ENCODE measurements around the gene SLC15A4. TPM values are rescaled to one million over a fixed set of nuclear protein-coding genes. Genes with fewer than 3 reads are reported as not detected.

Gene SLC15A4
- total RNA-seq, 1 donor = 52.5 TPM

DNA sequence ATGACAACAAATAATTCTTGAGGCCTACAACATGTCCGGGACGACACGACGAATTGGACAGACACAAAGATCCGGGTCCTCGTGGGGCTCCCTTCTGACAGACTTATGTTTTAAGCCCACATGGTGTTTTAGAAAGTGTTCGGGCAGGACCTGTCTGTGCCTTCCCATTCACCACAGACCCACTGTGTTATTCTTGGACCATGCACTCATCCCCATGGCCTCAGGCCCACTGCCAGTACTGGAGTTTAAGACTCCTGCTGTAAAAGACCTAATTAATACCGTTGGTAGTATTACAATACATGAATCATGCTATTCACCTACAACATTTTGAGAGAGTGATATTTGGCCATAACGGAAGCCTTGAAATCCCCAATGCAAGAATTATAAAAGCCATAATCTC, 20.0 kb downstream of the SLC15A4 start:
- DNase-seq (ENCODE audit: insufficient read length, low spot score, missing footprints) = no peak
- Histone ChIP-seq H3K4me1 (ENCODE audit: insufficient read depth, low read length) (peaks cover 14% of the 10 kb centered on the region), H3K27me3 (ENCODE audit: insufficient read depth, low read length) (no peaks in the 10 kb centered on the region), H3K79me2 (ENCODE audit: insufficient read depth, low read length) (peaks cover 48% of the 10 kb centered on the region), H3K4me3 (ENCODE audit: insufficient read depth, low read length) (no peak overlapping the region), H3K27ac (ENCODE audit: low read depth, low read length) (no peak overlapping the region), H3K4me2 (ENCODE audit: insufficient read depth, low read length) (no peak overlapping the region), H3K36me3 (ENCODE audit: insufficient read depth, low read length) (peaks cover 34% of the 10 kb centered on the region), H3K9me3 (ENCODE audit: low read depth, low read length) (no peaks in the 10 kb centered on the region), H4K20me1 (ENCODE audit: insufficient read depth, low read length) (peaks cover 16% of the 10 kb centered on the region), H2AFZ (ENCODE audit: low read length) (no peak overlapping the region)
- TF ChIP-seq, protein P1, sequence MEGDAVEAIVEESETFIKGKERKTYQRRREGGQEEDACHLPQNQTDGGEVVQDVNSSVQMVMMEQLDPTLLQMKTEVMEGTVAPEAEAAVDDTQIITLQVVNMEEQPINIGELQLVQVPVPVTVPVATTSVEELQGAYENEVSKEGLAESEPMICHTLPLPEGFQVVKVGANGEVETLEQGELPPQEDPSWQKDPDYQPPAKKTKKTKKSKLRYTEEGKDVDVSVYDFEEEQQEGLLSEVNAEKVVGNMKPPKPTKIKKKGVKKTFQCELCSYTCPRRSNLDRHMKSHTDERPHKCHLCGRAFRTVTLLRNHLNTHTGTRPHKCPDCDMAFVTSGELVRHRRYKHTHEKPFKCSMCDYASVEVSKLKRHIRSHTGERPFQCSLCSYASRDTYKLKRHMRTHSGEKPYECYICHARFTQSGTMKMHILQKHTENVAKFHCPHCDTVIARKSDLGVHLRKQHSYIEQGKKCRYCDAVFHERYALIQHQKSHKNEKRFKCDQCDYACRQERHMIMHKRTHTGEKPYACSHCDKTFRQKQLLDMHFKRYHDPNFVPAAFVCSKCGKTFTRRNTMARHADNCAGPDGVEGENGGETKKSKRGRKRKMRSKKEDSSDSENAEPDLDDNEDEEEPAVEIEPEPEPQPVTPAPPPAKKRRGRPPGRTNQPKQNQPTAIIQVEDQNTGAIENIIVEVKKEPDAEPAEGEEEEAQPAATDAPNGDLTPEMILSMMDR (IDR thresholded peaks at IDR 0.05; ENCODE audit: extremely low read depth, low read depth, low read length) = no peak

DNA sequence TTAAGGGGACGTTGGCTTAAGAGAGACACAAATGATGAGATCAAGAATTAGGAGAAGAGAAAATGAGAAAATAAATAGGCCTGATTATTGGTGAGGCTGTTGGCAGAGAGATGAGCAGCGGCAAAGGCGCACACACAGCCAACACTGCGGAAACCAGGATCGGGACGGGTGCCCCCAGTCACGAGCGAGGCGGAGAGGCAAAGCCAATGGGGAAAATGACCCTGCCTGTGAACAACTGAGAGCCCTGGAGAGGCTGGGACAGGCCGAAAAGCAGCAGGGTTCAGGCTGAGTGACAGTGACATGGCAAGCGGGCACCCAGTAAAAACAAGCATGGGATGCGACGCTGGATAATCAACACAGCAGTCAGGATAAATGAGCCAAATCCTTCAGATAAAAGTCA, 21.0 kb downstream of the SLC15A4 start:
- H2AFZ ChIP-seq (ENCODE audit: low read length) = no peak overlapping the region
- peaks cover 13% of the 10 kb centered on the region for H3K4me1 ChIP-seq (ENCODE audit: insufficient read depth, low read length)
- no peak overlapping the region for H3K4me3 ChIP-seq (ENCODE audit: insufficient read depth, low read length)
- TF ChIP-seq, protein P1 (IDR thresholded peaks at IDR 0.05; ENCODE audit: extremely low read depth, low read depth, low read length) = no peak
- H3K27me3 ChIP-seq (ENCODE audit: insufficient read depth, low read length) = no peaks in the 10 kb centered on the region
- H4K20me1 ChIP-seq (ENCODE audit: insufficient read depth, low read length) = peaks cover 16% of the 10 kb centered on the region
- H3K4me2 ChIP-seq (ENCODE audit: insufficient read depth, low read length) = no peak overlapping the region
- H3K9me3 ChIP-seq (ENCODE audit: low read depth, low read length) = no peaks in the 10 kb centered on the region
- H3K79me2 ChIP-seq (ENCODE audit: insufficient read depth, low read length) = peaks cover 43% of the 10 kb centered on the region
- H3K27ac ChIP-seq (ENCODE audit: low read depth, low read length) = no peak overlapping the region
- DNase-seq (ENCODE audit: insufficient read length, low spot score, missing footprints) = no peak
- H3K36me3 ChIP-seq (ENCODE audit: insufficient read depth, low read length) = peaks cover 36% of the 10 kb centered on the region

DNA sequence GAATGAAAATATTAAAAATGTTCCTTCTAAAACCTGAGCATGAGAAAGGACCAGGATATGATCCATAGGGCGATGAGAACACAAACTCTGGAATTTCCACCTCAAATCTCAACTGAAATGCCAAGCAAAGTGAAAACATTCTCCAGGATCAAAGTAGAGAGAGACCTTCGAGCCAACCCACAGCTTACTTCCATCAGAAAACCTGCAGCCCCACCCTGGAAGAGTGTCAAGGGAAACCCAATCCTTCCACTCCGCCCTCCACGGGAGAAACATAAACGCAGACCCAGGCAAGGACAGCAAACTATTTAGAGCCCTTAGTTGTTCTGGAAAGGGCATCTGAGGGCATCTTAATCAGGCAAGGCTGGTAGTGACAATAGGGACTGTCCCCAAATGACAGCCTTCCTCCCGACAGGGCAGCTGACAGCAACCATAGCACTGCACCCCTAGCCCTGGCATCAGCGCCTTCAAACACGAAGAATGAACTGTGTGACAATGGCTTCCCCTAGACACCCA, 21.8 kb downstream of the SLC15A4 start:
- no peak overlapping the region for H3K4me3 ChIP-seq (ENCODE audit: insufficient read depth, low read length)
- H3K79me2 ChIP-seq (ENCODE audit: insufficient read depth, low read length) = peaks cover 43% of the 10 kb centered on the region
- peaks cover 39% of the 10 kb centered on the region for H3K36me3 ChIP-seq (ENCODE audit: insufficient read depth, low read length)
- no peak overlapping the region for H2AFZ ChIP-seq (ENCODE audit: low read length)
- TF ChIP-seq, protein P1 (IDR thresholded peaks at IDR 0.05; ENCODE audit: extremely low read depth, low read depth, low read length) = no peak
- peak overlapping the region; percentile 40 for H3K4me2 ChIP-seq (ENCODE audit: insufficient read depth, low read length)
- peak overlapping the region; percentile 53 for H3K27ac ChIP-seq (ENCODE audit: low read depth, low read length)
- no peaks in the 10 kb centered on the region for H3K9me3 ChIP-seq (ENCODE audit: low read depth, low read length)
- no peaks in the 10 kb centered on the region for H3K27me3 ChIP-seq (ENCODE audit: insufficient read depth, low read length)
- no peak for DNase-seq (ENCODE audit: insufficient read length, low spot score, missing footprints)
- H3K4me1 ChIP-seq (ENCODE audit: insufficient read depth, low read length) = peaks cover 19% of the 10 kb centered on the region
- peaks cover 17% of the 10 kb centered on the region for H4K20me1 ChIP-seq (ENCODE audit: insufficient read depth, low read length)

DNA sequence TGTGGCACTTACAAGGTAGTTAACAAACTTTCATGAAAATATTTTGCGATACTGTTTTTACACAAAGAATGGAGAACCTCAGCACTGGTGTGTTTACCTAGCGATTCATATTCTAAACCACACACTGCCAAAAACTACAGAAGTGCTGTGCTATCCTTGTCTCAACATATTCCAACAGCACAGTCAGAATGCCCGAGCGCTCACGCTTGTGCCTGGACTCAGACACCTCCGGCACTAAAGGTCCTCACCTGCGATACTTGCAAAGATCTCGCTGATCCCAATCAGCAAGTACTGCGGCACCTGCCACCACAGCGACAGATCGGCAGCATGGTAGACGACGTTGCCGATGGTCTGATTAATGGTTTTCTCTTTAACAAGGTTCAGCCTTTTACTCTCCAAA, 23.2 kb downstream of the SLC15A4 start:
- Histone ChIP-seq H3K27ac (ENCODE audit: low read depth, low read length) (no peak overlapping the region), H3K36me3 (ENCODE audit: insufficient read depth, low read length) (peaks cover 49% of the 10 kb centered on the region), H2AFZ (ENCODE audit: low read length) (no peak overlapping the region), H3K9me3 (ENCODE audit: low read depth, low read length) (no peaks in the 10 kb centered on the region), H3K27me3 (ENCODE audit: insufficient read depth, low read length) (no peaks in the 10 kb centered on the region), H3K4me1 (ENCODE audit: insufficient read depth, low read length) (peaks cover 22% of the 10 kb centered on the region), H3K79me2 (ENCODE audit: insufficient read depth, low read length) (peaks cover 49% of the 10 kb centered on the region), H3K4me2 (ENCODE audit: insufficient read depth, low read length) (no peak overlapping the region), H3K4me3 (ENCODE audit: insufficient read depth, low read length) (no peak overlapping the region), H4K20me1 (ENCODE audit: insufficient read depth, low read length) (peaks cover 20% of the 10 kb centered on the region)
- TF ChIP-seq, protein P1 (IDR thresholded peaks at IDR 0.05; ENCODE audit: extremely low read depth, low read depth, low read length) = no peak
- no peak for DNase-seq (ENCODE audit: insufficient read length, low spot score, missing footprints)

Measured in osteoblast (primary cell).